ENCODE measurements around the gene DTHD1.

Gene DTHD1

DNA sequence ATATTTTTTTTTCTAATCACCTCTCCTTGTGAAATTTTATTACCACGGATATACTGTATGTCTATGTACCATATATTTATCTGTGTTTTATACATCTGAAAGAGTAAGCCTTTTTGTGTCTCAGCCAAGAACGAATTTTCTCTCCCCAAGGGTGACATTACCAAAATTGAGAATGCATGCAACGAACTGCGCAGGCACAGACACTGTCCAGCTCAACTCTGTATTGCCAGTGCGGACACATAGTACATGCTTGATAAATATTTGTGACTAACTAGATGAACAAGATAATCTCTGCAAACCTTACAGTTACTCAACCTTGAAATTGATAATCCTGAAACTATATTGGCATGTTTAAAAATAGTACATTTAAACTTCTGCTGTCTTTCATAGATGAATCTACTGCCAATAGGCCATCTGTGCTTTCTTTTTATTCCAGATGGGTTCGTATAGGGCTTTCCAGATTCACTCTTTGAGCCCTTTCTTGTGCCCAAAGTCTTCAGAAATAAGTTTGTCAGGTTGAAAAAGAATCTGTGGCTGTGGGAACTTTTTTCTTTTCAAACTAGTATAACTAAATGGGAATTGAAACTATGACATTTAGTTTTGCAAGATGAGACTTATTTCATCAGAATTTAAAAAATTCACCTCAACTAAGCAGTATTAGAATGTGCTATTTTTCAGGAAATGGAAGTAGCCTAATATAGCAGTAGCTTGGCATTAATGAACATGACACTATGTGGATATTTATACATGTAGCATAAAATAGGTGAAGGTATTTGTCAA lies 38.9 kb downstream of the DTHD1 start:
- H3K79me2 ChIP-seq (ENCODE audit: insufficient read depth, low read length) = no peaks in the 10 kb centered on the region
- H2AFZ ChIP-seq (ENCODE audit: low read depth, low read length) = no peak overlapping the region
- H3K36me3 ChIP-seq (ENCODE audit: insufficient read depth, low read length) = no peaks in the 10 kb centered on the region
- H3K27me3 ChIP-seq (ENCODE audit: insufficient read depth, low read length, poor library complexity) = no peaks in the 10 kb centered on the region
- no peaks in the 10 kb centered on the region for H4K20me1 ChIP-seq (ENCODE audit: insufficient read depth, low read length)
- TF ChIP-seq, protein P1, sequence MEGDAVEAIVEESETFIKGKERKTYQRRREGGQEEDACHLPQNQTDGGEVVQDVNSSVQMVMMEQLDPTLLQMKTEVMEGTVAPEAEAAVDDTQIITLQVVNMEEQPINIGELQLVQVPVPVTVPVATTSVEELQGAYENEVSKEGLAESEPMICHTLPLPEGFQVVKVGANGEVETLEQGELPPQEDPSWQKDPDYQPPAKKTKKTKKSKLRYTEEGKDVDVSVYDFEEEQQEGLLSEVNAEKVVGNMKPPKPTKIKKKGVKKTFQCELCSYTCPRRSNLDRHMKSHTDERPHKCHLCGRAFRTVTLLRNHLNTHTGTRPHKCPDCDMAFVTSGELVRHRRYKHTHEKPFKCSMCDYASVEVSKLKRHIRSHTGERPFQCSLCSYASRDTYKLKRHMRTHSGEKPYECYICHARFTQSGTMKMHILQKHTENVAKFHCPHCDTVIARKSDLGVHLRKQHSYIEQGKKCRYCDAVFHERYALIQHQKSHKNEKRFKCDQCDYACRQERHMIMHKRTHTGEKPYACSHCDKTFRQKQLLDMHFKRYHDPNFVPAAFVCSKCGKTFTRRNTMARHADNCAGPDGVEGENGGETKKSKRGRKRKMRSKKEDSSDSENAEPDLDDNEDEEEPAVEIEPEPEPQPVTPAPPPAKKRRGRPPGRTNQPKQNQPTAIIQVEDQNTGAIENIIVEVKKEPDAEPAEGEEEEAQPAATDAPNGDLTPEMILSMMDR (IDR thresholded peaks at IDR 0.05; ENCODE audit: borderline replicate concordance, extremely low read depth, low read length, poor library complexity, severe bottlenecking) = no peak
- no peak for TF ChIP-seq EZH2 (IDR thresholded peaks at IDR 0.05; ENCODE audit: borderline replicate concordance, low read depth, low read length, severe bottlenecking)
- H3K4me1 ChIP-seq (ENCODE audit: insufficient read depth, low read length) = peaks cover 47% of the 10 kb centered on the region
- ATAC-seq (ENCODE audit: insufficient read depth, low read depth) (no peak), DNase-seq (no peak)
- H3K4me3 ChIP-seq (ENCODE audit: low read depth in 1 of 2, low read length in 2 of 2) = no peak overlapping the region
- H3K9ac ChIP-seq (ENCODE audit: low read depth, low read length) = no peak overlapping the region
- H3K27ac ChIP-seq (ENCODE audit: low read length) = no peak overlapping the region
- no peak overlapping the region for H3K4me2 ChIP-seq (ENCODE audit: insufficient read depth, low read length)
- H3K9me3 ChIP-seq (ENCODE audit: insufficient read depth, low read length, severe bottlenecking) = no peaks in the 10 kb centered on the region

GRCh38 chr4:36321176-36321575 lies 39.8 kb downstream of the DTHD1 start:
- no peak for TF ChIP-seq EZH2 (IDR thresholded peaks at IDR 0.05; ENCODE audit: borderline replicate concordance, low read depth, low read length, severe bottlenecking)
- TF ChIP-seq, protein P1 (IDR thresholded peaks at IDR 0.05; ENCODE audit: borderline replicate concordance, extremely low read depth, low read length, poor library complexity, severe bottlenecking) = no peak
- Histone ChIP-seq H4K20me1 (ENCODE audit: insufficient read depth, low read length) (no peaks in the 10 kb centered on the region), H3K27ac (ENCODE audit: low read length) (no peak overlapping the region), H3K79me2 (ENCODE audit: insufficient read depth, low read length) (no peaks in the 10 kb centered on the region), H3K9me3 (ENCODE audit: insufficient read depth, low read length, severe bottlenecking) (no peaks in the 10 kb centered on the region), H3K4me1 (ENCODE audit: insufficient read depth, low read length) (peaks cover 47% of the 10 kb centered on the region), H3K36me3 (ENCODE audit: insufficient read depth, low read length) (no peaks in the 10 kb centered on the region), H2AFZ (ENCODE audit: low read depth, low read length) (peak overlapping the region; percentile 8; the same call in 1 of the 2 replicates), H3K27me3 (ENCODE audit: insufficient read depth, low read length, poor library complexity) (no peaks in the 10 kb centered on the region), H3K4me2 (ENCODE audit: insufficient read depth, low read length) (no peak overlapping the region), H3K4me3 (ENCODE audit: low read depth in 1 of 2, low read length in 2 of 2) (no peak overlapping the region), H3K9ac (ENCODE audit: low read depth, low read length) (no peak overlapping the region)
- DNase-seq (no peak), ATAC-seq (ENCODE audit: insufficient read depth, low read depth) (no peak)

GRCh38 chr4:36322921-36323354 lies 41.5 kb downstream of the DTHD1 start:
- Histone ChIP-seq H3K27me3 (ENCODE audit: insufficient read depth, low read length, poor library complexity) (no peaks in the 10 kb centered on the region), H3K36me3 (ENCODE audit: insufficient read depth, low read length) (no peaks in the 10 kb centered on the region), H3K79me2 (ENCODE audit: insufficient read depth, low read length) (no peaks in the 10 kb centered on the region), H4K20me1 (ENCODE audit: insufficient read depth, low read length) (no peaks in the 10 kb centered on the region), H3K4me1 (ENCODE audit: insufficient read depth, low read length) (peaks cover 41% of the 10 kb centered on the region), H3K4me2 (ENCODE audit: insufficient read depth, low read length) (peak overlapping the region; percentile 64), H3K9me3 (ENCODE audit: insufficient read depth, low read length, severe bottlenecking) (no peaks in the 10 kb centered on the region), H2AFZ (ENCODE audit: low read depth, low read length) (peak overlapping the region; percentile 63), H3K27ac (ENCODE audit: low read length) (peak overlapping the region; percentile 86), H3K9ac (ENCODE audit: low read depth, low read length) (peak overlapping the region; percentile 44), H3K4me3 (ENCODE audit: low read depth in 1 of 2, low read length in 2 of 2) (peak overlapping the region in 1 of 2 experiments; percentile 46; a peak in 3 of 4 replicates)
- ATAC-seq (ENCODE audit: insufficient read depth, low read depth) (peak; percentile 87), DNase-seq (peak; percentile 61)
- TF ChIP-seq, protein P1 (IDR thresholded peaks at IDR 0.05; ENCODE audit: borderline replicate concordance, extremely low read depth, low read length, poor library complexity, severe bottlenecking) = peak; percentile 38
- no peak for TF ChIP-seq EZH2 (IDR thresholded peaks at IDR 0.05; ENCODE audit: borderline replicate concordance, low read depth, low read length, severe bottlenecking)
